ENCODE data around the gene TOP3B. TPM values are rescaled to one million over a fixed set of nuclear protein-coding genes. Genes with fewer than 3 reads are reported as not detected.

The TOP3B gene
- total RNA-seq, 1 donor from 2014 or later: 13.1 TPM

GRCh38 chr22:22013559-22014284 is 31.1 kb upstream of the TOP3B start:
- no peak for DNase-seq (ENCODE audit: low read depth in 2 of 2)

DNA sequence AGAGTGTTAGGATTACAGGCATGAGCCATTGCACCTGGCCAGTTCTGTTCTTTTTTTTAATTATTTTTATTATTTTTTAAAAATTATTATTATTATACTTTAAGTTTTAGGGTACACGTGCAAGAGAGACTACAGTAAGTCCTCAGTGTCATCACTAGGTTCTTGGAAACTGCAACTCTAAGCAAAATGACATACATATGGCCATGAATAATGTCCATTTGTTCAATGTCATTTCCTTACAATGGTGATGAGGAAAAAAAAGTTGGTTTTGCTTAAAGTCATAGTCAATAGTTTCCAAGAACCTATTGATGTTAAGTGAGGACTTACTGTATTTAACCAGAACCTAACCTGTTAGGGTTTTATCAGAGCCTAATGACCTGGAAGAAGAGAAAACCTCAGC is 29.4 kb upstream of the TOP3B start:
- DNase-seq (ENCODE audit: low read depth in 2 of 2): no peak

GRCh38 chr22:22010358-22010757 is 27.8 kb upstream of the TOP3B start:
- no peak for DNase-seq (ENCODE audit: low read depth in 2 of 2)

DNA sequence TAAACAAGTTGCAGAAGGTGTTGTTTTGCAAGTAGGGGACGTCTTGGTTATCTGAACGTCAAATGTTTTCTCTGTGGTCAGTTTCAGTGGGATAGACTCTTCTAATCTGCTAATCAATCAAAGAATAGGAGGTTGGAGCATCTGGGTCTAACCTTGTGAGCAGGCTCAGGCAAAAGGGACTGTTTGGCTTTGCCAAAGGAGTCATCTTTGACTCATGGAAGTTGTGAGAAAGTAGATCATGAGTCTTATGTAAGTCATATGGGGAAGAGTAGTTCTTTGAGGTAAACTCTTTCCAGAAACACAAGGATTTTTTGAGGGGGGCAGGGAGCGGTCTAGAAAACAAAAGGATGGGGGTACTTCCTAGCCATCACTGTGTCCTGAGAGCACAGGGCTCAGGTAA is 27.1 kb upstream of the TOP3B start:
- no peak for DNase-seq (ENCODE audit: low read depth in 2 of 2)

DNA sequence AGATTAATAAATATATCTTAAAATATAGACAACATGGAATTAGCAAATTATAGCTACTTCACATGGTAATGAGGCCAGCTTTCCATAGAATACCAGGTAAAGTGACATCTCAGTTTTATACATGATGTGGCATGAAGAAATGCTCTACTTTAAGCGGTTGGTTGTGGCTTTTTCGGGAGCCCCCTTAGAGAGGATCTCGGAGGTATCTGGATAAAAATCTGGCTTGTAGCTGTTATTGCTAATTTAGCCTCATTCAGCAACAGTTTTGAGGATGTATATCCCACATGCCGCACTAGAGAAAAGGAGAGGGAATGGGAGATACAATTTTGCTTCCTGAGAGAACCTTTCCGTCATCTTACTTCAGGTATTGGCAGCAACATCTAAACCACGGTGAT is 24.0 kb upstream of the TOP3B start:
- DNase-seq (ENCODE audit: low read depth in 2 of 2): no peak

GRCh38 chr22:22005945-22006595 is 23.5 kb upstream of the TOP3B start:
- DNase-seq (ENCODE audit: low read depth in 2 of 2): no peak

- DNase-seq (ENCODE audit: low read depth in 2 of 2): no peak
These were observed 20.6 kb upstream of the TOP3B start for GRCh38 chr22:22003233-22003632.

- DNase-seq (ENCODE audit: low read depth in 2 of 2): no peak
These were observed 20.0 kb upstream of the TOP3B start for GRCh38 chr22:22002526-22003055.

GRCh38 chr22:22001664-22002525 is 19.3 kb upstream of the TOP3B start:
- no peak for DNase-seq (ENCODE audit: low read depth in 2 of 2)

DNA sequence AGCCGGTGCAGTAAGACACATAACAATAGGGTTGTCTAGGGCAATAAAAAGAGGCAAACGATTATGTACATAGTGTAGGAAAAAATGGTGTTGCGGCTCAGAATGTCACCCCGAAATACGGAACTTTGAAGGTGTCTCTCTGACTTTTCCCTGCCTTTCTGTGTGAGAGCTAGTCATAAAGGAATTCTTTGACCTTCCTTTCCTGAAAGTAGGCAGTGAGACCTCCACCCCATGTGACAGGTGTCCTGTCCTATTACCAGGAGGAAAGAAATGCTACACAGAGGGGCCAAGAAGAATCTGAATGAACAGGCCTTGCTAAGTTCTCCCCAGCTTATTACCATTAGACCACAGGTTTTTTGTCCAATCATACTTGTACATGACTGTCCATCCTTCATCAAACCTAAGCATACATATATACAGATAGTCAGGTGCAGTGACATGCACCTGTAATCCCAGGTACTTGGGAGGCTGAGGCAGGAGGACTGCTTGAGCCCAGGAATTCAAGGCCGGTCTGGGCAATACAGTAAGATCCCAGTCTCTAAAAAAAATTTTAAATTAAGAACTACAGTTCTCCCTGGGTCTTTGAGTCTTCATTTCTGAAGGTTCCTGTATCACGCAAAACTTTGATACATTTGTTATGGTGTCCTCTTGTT is 16.1 kb upstream of the TOP3B start:
- no peak for DNase-seq (ENCODE audit: low read depth in 2 of 2)

DNA sequence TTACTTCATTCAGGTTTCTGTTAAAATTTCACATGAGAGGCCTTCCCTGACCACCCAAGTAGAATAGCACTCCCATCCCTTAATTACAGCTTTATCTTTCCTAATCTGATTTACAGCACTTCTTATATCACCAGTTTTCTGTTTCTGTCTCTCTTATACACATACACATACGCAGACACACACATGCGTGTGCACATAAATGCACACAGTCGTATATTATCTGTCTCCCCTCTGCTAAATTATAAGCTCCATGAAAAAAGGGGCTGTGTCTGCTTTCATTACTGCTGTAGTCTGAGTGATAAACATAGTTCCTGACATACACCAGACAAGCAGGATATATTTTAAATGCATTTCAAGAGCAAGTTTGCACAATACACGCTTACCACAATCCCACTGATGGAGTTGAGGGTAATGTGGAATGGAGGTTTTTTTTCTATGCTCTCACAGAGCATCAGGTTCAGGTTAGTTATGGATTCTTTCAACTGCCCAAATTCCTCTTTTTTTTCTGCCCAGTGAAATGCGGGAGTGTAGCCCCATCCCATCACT is 13.7 kb upstream of the TOP3B start:
- DNase-seq (ENCODE audit: low read depth in 2 of 2): no peak

DNA sequence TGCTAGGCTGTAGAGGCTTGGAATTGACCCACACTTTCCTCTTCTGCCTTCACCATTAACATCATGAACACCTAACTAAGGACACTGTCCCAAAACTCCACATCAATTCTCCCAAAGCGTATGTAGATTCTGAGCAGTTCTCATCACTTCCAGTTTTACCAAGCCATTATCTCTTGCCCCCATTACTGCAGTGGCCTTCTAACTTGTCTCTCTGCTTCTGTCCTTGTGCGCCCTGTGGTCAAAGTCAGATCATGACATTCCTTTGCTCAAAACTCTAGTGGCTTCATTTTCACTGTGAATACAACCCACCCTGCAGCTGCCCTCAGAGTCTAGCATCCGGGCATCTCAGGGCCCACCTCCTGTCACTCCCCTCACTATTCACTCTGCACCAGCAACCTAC is 13.1 kb upstream of the TOP3B start:
- no peak for DNase-seq (ENCODE audit: low read depth in 2 of 2)

DNA sequence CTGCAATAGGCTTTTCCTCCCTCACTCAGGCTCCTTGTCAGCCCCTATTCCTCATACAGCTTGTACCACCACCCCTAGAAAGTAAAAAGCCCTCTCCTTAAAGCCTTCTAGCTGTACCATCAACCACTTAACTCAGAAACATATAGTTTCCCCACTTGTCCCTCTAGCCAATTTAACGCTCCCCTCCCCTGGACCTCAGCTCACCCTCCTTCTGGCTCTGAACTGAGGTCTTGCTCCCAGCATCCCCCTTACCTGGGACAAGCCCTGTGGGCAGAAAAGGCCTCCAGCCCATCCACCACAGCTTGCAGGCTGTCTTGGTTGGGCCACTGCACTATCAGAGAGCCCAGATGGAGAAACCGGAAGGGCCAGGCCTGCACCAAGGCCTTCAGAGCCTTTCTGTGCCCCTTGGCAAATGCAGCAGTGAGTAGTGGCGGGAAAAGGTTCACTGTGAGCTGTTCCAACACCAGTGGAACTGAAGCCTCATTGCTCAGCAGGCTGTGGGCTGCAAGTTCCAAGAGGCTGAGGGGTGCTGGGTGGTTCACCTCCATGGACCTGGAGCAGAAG is 12.4 kb upstream of the TOP3B start:
- no peak for DNase-seq (ENCODE audit: low read depth in 2 of 2)

DNA sequence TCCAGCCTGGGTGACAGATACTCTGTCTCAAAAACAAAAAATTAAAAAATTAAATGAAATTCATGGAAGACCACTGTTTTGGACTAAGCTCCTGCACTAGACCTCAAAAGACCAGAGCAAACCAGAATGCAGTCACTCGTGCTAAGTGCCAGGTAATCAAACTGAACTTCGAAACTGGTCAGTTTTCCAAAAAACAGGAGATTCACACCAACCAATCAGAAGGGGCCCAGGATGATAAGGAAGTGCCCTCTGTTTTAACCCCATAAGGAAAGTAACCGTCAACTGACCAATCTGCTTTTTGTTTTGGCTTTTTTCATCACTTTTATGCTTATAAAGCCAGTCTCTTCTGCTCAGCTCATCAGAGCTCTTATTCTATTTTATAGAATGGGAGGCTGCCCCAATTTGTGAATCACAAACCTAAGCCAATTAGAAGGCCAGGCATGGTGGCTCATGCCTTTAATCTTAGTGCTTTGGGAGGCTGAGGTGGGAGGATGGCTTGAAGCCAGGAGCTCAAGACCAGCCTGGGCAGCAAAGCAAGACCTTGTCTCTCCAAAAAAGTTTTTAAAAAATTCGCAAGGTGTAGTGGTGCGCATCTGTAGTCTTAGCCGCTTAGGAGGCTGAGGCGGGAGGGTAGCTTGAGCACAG is 10.1 kb upstream of the TOP3B start:
- no peak for DNase-seq (ENCODE audit: low read depth in 2 of 2)

DNA sequence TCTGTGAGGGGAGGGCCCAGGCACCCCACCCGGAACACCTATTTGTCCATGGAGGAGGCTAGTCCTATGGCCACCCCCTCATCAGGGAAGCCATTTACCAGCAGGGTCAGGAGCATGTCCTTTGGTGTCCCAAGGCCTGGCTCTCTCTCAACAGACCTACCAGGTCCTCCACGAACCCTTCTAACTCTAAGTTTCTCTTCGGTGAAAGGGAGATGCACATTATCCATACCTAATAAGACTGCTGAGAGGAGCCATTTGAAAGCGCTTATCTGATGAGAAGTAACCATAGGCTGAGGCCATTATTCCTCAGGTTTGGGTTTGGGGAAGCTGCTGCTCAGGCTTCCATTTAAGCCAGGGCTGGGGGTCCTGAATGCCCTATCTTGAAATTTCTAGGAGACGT is 9.2 kb upstream of the TOP3B start:
- DNase-seq (ENCODE audit: low read depth in 2 of 2): no peak

DNA sequence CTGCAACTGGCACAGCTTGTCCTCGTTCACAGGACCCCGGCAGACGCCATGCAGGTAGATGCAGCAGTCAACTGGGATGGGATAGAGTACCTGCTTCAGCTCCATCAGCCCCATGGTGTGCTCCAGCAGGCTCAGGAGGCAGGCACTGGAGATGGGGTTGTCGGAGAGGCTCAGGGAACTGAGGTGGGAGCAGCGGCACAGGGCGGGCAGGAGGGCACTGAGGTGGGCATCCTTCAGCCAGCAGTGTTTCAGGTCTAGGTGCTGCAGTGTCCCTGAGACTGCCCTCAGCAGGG is 8.7 kb upstream of the TOP3B start:
- DNase-seq (ENCODE audit: low read depth in 2 of 2): no peak

DNA sequence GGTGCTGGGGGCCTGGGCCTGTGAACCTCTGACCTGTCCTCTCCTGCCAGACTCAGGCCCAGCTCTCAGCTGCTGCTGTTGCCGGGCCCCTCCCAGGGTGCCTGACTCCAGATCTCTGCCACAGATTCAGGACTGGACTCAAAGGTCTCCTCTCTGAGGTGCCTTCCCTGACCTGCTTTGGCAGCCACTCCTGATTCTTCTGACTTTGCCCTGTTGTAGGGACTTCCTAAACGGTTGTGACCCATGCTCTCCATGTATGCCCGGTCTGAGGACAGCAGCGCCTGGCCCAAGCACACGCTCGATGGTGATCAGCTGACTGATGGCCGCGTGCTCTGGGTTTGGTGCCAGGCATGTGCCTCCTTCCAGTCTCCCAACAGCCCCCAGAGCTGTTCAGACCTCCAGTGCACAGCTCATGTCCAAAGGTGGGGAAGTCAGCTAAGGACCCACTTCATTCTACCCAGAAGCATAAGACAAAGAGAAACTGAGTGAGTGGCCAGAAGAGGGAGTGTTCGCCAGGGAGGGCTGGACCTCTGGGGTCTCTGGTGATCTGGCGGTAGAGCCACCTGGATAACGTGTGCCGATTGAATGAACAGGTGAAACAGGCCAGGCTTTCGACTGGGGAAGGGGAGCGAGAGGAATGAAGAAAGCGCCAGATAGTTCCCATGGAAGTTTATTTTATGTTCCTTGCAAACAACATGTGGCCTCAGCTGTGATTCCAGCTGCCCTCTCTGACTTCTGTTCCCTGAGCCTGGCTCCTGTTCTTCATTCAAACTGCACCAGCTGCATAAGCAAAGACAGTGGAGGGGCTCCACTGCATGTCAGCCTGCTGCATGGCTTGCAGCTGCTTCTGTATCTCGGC is 8.1 kb upstream of the TOP3B start:
- no peak for DNase-seq (ENCODE audit: low read depth in 2 of 2)

DNA sequence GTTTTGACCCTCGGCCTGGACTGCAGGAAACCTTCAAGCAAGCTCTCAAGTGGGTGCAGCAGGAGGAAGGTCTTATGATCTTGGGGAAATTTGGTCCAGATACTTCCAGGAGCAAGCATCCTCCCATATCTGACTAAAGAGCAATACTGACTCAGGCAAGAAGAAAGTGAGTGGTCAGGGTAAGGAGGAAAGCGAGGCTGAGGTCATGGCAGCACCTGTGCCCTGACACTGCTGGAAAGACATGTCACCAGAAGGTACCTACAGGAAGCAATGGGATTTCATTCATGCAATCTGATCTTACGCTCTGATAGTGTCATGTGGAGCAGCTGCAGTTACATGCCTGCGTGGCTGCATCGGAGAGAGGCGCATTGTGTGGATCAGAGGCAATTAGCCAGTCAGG is 6.5 kb upstream of the TOP3B start:
- DNase-seq (ENCODE audit: low read depth in 2 of 2): no peak

DNA sequence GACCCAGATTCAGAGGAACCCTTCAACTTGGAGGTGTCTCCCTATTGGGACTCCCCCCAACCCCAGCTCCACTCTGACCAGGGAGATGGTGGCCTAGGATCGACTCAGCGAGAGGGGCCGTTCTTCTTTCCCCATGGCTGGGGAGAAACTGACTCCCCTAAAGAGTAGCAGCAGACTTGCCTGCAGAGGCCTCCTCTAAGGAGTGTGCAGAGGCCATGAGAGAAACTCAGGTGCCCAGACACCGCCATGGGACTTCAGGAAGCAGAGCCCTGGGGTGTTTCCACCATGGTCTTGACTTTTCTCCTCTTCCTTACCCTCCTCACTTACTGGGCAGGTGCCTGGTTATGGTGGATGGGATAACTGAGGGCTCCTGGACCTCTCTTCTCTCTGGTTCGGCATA is 2.6 kb upstream of the TOP3B start:
- no peak for DNase-seq (ENCODE audit: low read depth in 2 of 2)

GRCh38 chr22:21984793-21985192 is 2.2 kb upstream of the TOP3B start:
- DNase-seq (ENCODE audit: low read depth in 2 of 2): peak in 1 of 2 donors; percentile 34
